ENCODE measurements around the gene DNAJB6.

DNA sequence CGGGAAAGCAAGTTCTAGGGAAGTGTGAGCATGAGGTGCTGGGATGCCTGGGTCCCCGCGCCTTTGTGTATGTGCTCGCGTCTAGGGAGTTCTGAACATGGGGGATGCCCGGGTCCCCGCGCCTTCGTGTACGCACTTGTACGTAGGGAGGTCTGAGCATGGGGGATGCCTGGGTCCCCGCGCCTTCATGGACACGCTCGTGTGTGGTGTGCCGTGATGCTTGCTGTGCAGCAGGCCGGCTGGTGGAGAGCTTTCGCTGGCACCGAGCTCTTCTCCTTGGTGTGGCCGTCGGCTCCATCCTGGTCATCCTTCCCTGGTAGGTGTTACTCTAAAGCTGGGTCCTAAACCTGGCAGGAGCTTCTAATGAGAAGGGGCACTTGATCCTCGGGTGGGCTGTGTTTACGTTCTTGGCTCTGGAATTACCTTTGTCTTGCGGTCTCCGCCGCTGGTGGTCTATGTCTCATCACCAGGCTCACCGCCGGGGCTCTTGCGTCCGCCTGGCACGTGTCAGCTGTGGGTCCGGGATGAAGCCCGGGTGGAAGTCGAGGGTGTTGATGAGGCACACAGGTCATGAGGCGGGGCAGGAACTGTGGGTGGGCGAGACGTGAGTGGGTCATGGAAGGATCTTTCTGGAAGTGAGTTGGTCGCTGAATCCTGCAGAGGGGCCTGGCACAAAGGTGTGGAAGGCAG is 63.5 kb downstream of the DNAJB6 start:
- TF ChIP-seq SMC3 (IDR thresholded peaks at IDR 0.05; ENCODE audit: low read depth, low read length) (no peak), MAZ (IDR thresholded peaks at IDR 0.05; ENCODE audit: borderline replicate concordance, low read depth, low read length) (no peak), CTCF (conservative IDR thresholded peaks at IDR 0.05; ENCODE audit: low read depth, low read length) (no peak), POLR2A (IDR thresholded peaks at IDR 0.05; ENCODE audit: low read depth, low read length) (no peak), CEBPB (IDR thresholded peaks at IDR 0.05; ENCODE audit: low read depth, low read length) (no peak), BHLHE40 (IDR thresholded peaks at IDR 0.05; ENCODE audit: low read depth, low read length) (no peak)

Data from IMR-90 (cell line).